GM18870 (cell line): ENCODE results near the gene TBL1Y.
"Not testable (repeated sequence)": the region's sequence is repeated elsewhere in the genome, so short reads cannot be mapped to it uniquely, and the experiment has no call there.

Experiments used
- ATAC-seq: cut with Tn5 transposase; IDR thresholded peaks from one replicate; pipeline ENCODE4 v1.9.1; 2021; ENCODE audit warnings: moderate library complexity; ENCODE audit not compliant: unreplicated experiment

Gene TBL1Y

DNA sequence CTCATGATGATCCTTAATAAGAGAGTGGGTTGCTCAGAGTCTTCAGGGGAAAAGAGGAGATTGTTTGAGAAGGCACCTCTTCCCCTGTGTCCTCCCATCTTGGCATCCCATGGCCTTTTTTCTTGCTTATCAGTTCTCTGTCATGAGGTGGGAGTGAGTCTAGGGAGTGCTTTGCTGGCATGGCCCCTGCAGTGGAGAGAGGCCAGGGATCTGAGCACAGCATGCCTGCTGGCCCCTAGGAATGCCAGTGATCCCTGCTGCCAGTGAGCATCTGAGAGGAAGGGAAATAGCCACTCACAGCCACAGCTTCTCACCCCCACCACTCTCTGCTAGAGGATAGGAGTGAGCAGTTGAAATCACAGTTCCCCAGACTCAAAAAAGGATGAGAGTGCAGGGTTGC lies 168.2 kb downstream of the TBL1Y start:
- no peak for ATAC-seq

DNA sequence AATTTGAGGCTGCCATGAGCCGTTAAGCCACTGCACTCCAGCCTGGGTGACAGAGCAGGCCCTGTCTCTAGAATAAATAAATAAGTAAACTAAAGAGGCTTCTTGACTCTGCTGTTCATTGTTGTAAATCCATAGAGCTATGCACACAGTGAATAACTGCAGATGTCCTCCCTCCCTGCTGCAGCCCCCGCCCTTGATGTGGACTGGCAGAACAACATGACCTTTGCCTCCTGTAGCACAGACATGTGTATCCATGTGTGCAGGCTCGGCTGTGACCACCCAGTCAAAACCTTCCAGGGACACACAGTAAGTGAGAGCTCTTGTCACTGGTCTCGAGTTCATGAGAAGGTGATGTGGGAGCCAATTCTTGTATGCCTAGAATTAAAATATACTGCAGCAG lies 170.1 kb downstream of the TBL1Y start:
- not testable (repeated sequence) for ATAC-seq

DNA sequence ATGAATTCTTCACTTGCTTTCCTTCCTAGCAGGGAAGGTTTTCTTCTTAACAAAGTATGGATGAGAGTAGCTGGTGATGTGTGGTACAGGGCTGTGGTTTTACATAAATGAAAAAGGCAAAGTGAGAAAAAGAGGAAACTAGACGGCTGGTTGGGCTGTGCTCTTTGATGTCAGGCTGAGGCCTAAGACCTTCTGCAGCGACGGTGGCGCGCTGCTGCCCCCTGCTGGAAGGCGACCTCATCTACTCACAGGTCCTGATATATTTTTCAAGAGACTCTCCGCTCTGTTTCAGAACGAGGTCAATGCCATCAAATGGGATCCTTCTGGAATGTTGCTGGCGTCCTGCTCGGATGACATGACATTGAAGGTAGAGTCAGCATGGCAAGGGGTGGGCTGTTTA lies 175.1 kb downstream of the TBL1Y start:
- no peak for ATAC-seq

DNA sequence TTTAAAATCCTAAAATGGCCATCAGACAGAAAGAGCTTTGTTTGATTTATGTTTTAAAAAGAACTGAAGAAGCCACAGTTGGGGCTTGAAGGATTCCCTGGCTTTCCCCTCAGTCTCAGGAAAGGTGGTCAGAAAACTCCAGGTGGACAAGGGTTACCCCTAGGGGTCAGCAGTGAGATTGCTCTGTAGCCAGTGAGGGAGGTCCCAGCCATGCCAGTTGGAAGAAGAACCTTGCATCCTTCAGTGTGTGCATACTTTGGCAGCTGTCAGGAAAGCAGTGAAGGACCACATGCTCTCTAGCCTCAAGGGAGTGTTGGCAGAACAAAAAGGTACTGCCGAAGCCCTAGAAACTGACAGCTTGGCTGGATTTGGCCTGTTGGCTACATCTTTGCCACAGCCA lies 182.3 kb downstream of the TBL1Y start:
- no peak for ATAC-seq

DNA sequence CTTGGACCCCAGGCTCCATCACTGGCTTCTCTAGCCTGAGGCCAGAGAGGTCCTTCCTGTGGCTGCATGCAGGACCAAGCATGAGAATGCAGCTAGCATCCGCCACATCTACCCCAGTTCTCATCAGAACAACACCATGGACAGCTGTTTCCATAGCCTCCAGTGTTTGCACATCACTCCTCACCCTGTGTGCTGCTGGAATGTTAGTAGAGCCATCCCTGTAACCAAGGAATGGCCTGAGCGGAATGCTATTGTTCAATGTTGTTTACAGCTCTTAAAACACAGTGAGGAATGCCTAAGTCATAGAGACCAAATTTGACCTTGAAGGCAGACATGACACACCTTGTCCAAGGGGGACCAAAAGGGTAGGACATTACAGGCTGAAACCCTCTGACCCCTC lies 183.9 kb downstream of the TBL1Y start:
- no peak for ATAC-seq

DNA sequence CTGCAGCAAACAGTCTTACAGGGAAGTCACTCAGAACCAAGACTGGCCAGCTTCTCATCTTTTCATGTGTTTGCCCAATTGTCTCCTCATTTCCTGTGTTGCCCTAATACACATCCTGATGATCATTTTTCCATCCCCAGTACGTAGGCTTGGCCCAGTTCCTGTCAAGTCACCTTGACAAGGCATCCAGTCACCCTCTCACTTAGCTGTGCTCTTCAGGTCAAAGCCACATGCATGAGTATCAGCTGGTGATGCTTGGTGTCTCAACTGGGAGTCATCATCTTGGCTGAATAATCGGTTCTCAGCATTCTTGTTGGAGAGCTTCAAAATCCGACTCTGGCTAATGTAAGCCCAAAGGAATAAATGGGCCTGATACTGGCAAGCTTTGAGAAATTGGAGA lies 186.5 kb downstream of the TBL1Y start:
- ATAC-seq: no peak

DNA sequence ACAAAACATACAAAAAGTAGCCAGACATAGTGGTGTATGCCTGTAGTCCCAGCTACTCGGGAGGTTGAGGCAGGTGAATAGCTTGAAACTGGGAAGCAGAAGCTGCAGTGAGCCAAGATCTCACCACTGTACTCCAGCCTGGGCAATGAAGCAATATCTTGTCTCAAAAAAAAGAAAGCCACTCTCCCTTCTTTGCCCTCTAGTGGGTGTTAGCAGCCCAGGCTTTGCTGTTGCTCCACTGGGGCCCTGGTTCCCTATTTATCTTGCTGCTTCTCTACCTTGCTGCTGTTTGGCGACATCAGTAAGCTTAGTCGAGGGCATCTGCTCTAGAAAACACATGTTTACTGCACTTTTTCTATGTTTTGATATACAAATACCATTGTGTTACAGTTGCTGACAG lies 189.2 kb downstream of the TBL1Y start:
- no peak for ATAC-seq

DNA sequence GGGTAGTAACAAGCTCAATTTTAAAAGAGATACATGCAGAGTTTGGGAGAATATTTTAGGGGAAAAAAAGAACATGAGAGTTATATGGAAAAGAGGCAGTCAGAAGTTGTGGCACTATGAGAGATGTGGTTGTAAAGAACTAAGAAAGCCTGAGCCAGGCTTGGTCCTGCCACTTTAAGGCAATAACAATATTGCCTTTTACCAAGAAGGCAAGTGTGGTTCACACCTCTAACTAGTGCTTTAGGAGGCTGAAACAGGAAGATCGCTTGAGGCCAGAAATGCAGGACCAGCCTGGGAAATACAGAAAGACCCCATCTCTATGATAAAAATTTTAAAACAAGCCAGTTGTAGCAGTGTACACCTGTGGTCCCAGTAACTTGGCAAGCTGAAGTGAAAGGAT lies 192.2 kb downstream of the TBL1Y start:
- ATAC-seq: no peak

DNA sequence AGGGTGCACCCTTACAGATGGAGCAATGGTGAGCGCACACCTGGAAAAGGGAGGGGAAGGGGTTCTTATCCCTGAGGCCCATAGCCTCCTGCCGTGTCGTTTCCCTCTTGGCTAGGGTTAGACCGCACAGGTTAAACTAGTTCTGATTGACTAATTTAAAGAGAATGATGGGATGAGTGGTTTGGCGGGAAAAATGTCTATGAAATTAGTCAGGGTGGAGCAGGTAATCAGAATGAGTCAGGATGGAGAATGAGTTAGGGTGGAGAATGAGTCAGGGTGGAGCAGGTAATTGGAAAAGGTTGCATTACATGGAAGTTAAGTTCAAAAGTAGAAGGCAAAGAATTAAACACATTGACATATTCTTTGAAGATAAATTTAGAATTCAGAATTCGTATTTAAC lies 196.7 kb downstream of the TBL1Y start:
- no peak for ATAC-seq

DNA sequence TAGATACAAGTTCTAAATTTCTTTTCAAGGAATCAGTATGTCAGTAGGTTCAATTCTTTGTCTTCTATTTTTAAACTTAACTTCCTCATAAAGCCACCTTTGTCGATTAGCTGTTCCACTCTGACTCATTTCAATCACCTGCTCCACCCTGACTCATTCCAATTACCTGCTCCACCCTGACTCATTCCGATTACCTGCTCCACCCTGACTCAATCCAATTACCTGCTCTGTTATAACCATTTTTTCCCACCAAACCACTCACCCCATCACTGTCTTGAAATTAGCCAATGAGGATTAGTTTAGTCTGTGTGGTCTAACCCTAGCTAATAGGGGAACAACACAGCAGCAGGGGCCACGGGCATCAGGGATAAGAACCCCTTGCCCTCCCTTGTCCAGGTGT lies 199.6 kb downstream of the TBL1Y start:
- ATAC-seq: no peak

DNA sequence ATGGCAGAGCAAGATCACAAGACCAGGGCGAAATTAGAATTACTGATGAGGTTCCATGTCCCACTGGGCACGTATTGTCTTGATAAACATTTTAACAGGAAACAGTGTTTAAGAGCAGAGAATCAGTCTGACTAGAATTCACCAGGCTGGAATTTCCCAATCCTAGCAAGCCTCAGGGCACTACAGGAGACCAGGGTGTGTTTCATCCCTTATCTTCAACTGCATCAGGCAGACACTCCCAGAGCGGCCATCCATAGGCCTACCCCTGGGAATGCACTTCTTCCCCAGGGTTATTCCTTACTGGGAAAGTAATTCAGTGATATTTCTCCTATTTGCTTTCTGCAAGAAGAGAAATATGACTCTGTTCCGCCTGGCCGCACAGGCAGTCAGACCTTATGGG lies 205.4 kb downstream of the TBL1Y start:
- ATAC-seq: no peak

DNA sequence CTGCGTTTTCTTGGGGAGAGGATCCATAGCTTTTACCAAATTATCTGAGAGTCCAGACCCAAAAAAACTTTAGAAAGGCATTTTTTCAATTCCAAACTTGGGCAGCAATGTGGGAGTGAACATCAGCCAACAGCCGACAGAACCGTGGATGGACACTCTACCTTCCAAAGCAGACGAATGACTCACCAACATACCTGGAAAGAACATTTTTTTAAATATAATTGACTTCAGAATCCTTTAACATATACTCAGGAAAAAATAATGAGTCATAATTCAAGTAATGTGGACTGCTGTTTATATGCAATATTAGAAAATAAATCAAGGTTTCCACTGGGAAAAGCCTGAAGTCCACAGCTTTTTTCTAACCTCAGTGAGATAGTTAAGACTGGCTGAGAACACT lies 211.7 kb downstream of the TBL1Y start:
- ATAC-seq: no peak

DNA sequence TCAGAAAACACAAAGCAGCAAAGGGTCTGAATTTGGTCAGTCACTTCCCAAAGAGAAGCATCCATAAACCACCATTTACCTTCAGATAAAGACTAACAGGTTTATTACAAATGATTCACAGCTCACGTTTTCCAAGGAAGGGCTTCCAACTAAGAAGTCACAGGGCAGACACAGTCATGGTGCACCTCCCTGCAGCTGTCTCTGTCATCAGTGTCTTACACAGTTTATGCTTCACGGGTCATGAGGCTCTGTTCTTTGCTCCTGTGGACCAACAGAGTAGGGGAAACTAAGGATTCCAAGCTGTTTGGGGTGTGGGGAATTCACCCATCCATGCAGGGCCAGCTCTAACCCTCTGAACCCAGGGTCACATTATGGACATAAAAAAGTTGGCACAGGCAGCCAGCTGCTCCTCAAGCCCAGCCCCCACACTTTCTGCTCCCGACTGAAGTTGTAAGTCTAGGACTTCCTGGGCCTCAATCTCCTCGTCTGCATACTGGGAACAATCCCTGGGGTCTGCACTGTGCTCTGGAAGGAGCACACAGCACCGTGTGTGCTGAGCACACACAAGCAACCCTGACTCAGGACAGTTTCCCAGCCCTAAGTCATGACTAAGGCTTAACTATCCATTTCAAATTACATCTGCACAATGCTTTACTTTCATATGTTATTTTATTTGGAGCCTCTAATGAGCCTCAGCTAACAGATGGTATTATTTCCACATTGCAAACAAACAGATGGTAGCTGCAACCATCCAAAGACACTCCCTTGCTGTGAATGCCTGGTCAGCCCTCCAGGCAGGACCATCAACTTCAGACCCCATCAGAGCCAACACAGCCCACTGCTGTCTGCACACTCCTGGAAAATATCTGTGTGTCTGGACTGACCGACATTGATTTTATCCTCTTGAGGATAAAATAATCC lies 214.9 kb downstream of the TBL1Y start:
- no peak for ATAC-seq

DNA sequence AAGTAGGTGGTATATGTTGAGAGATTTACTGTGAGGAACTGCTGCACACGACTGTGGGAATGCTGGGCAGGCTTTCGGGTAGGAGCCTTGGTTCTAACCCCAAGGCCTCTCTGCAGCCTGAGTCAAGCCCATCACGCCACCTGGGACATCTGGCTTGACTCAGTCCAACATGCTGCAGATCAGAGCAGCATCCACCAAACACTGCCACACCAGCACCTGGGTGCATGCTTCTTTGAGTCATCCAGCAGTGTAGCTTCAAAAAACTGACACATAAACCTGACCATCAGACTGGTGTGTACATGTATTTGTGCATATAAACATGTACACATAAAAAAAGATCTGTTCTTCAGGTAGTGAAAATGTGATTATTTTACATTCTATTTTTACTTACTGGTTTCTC lies 217.7 kb downstream of the TBL1Y start:
- ATAC-seq: no peak
